GM23338 (cell line): ENCODE measurements around the gene ERAP2. TPM values are rescaled to one million over a fixed set of nuclear protein-coding genes. Genes with fewer than 3 reads are reported as not detected.

Experiments used
- ATAC-seq: fragments of 200-7000 bp; cut with Tn5 transposase; 3 replicates; pipeline ENCODE4 v1.9.1; 2020
- DNase-seq: peaks from one replicate; pipeline ENCODE4 v3.0.0-alpha.2; 2015; ENCODE audit warnings: low spot score
- H2AFZ ChIP-seq: fragments of 200-600 bp; sonication (generic); 2 replicates; pipeline ENCODE4 v1.8.0; 2016; ENCODE audit warnings: antibody characterized with exemption, mild to moderate bottlenecking, moderate library complexity
- H3F3A ChIP-seq: fragments of 200-600 bp; sonication (generic); replicated peaks from 2 replicates; pipeline ENCODE4 v1.8.0; 2017; ENCODE audit warnings: antibody characterized with exemption, mixed run types, low read depth
- H3K27ac ChIP-seq: fragments of 200-600 bp; sonication (generic); 2 replicates; pipeline ENCODE4 v1.6.1; 2016; ENCODE audit warnings: low read depth
- H3K27me3 ChIP-seq: fragments of 200-600 bp; sonication (generic); 2 replicates; pipeline ENCODE4 v1.8.0; 2016; ENCODE audit warnings: mild to moderate bottlenecking, mixed run types, moderate library complexity; ENCODE audit not compliant: insufficient read depth
- H3K36me3 ChIP-seq: fragments of 200-600 bp; sonication (generic); 2 replicates; pipeline ENCODE4 v1.8.0; 2016; ENCODE audit warnings: mild to moderate bottlenecking; ENCODE audit not compliant: insufficient read depth
- H3K4me1 ChIP-seq: fragments of 200-600 bp; sonication (generic); 2 replicates; pipeline ENCODE4 v1.8.0; 2016; ENCODE audit warnings: mild to moderate bottlenecking, moderate library complexity; ENCODE audit not compliant: insufficient read depth
- H3K4me2 ChIP-seq: fragments of 200-600 bp; sonication (generic); 2 replicates; pipeline ENCODE4 v1.7.1; 2017; ENCODE audit warnings: mixed run types
- H3K4me3 ChIP-seq: fragments of 200-600 bp; sonication (generic); 2 replicates; pipeline ENCODE4 v1.6.1; 2016; ENCODE audit warnings: mixed run types
- H3K79me2 ChIP-seq: fragments of 200-600 bp; sonication (generic); replicated peaks from 2 replicates; pipeline ENCODE4 v1.8.0; 2017; ENCODE audit warnings: mild to moderate bottlenecking; ENCODE audit not compliant: insufficient read depth
- H3K9me2 ChIP-seq: fragments of 200-600 bp; sonication (generic); 2 replicates; pipeline ENCODE4 v1.8.0; 2017; ENCODE audit not compliant: insufficient read depth
- H4K20me1 ChIP-seq: fragments of 200-600 bp; sonication (generic); replicated peaks from 2 replicates; pipeline ENCODE4 v1.8.0; 2017; ENCODE audit warnings: mild to moderate bottlenecking; ENCODE audit not compliant: insufficient read depth
- H3K27ac Mint-ChIP-seq: 2 replicates; pipeline ENCODE4 v1.8.0; 2020; ENCODE audit warnings: inconsistent platforms, mild to moderate bottlenecking, moderate library complexity, mixed read lengths
- H3K27me3 Mint-ChIP-seq: 3 replicates; pipeline ENCODE4 v1.8.0; 2022; ENCODE audit warnings: low read depth, mild to moderate bottlenecking, moderate library complexity, mixed read lengths, inconsistent platforms; ENCODE audit not compliant: insufficient read depth, poor library complexity
- H3K36me3 Mint-ChIP-seq: 3 replicates; pipeline ENCODE4 v1.8.0; 2021; ENCODE audit warnings: low read depth, mild to moderate bottlenecking, inconsistent platforms, moderate library complexity, mixed read lengths
- H3K4me1 Mint-ChIP-seq: 3 replicates; pipeline ENCODE4 v1.8.0; 2020; ENCODE audit warnings: mild to moderate bottlenecking, inconsistent platforms, mixed read lengths
- H3K4me3 Mint-ChIP-seq: 3 replicates; pipeline ENCODE4 v1.8.0; 2021; ENCODE audit warnings: moderate library complexity, mild to moderate bottlenecking, inconsistent platforms, mixed read lengths
- H3K9me3 Mint-ChIP-seq: 3 replicates; pipeline ENCODE4 v1.8.0; 2020; ENCODE audit warnings: moderate library complexity, mild to moderate bottlenecking, inconsistent platforms, mixed read lengths
- CREB1 ChIP-seq: fragments of 250-450 bp; sonication (Bioruptor Pico); IDR thresholded peaks from 2 replicates; pipeline ENCODE4 v1.5.0; 2020; ENCODE audit warnings: low read depth, mild to moderate bottlenecking, moderate library complexity
- CTCF ChIP-seq, 2 experiments: fragments of 200-600 bp in 1 of 2; sonication (generic) in 1 of 2; conservative IDR thresholded peaks; 2 replicates each; pipeline versions ENCODE4 v1.5.1 to v1.6.1; 2016 to 2017; ENCODE audit warnings: antibody characterized with exemption in 2 of 2, low read depth in 2 of 2, mild to moderate bottlenecking in 2 of 2, moderate library complexity in 1 of 2
- ETS1 ChIP-seq: IDR thresholded peaks from 2 replicates; pipeline ENCODE4 v1.6.1; 2016; ENCODE audit warnings: antibody characterized with exemption
- EZH2 ChIP-seq: fragments of 200-600 bp; sonication (generic); IDR thresholded peaks from one replicate; pipeline ENCODE4 v1.8.0; 2017; ENCODE audit warnings: antibody characterized with exemption, mild to moderate bottlenecking, low read depth; ENCODE audit not compliant: unreplicated experiment
- EZH2phosphoT487 ChIP-seq: fragments of 200-600 bp; sonication (generic); IDR thresholded peaks from one replicate; pipeline ENCODE4 v1.8.1; 2018; ENCODE audit warnings: antibody characterized with exemption; ENCODE audit not compliant: unreplicated experiment
- JUNB ChIP-seq: IDR thresholded peaks from one replicate; pipeline ENCODE4 v1.6.1; 2016; ENCODE audit warnings: antibody characterized with exemption; ENCODE audit not compliant: unreplicated experiment
- NANOG ChIP-seq: IDR thresholded peaks from 2 replicates; pipeline ENCODE4 v1.6.1; 2016; ENCODE audit warnings: antibody characterized with exemption, borderline replicate concordance
- POLR2AphosphoS5 ChIP-seq: IDR thresholded peaks from 2 replicates; pipeline ENCODE4 v1.6.1; 2016; ENCODE audit warnings: antibody characterized with exemption, low read depth
- REST ChIP-seq: IDR thresholded peaks from one replicate; pipeline ENCODE4 v1.6.1; 2018; ENCODE audit warnings: antibody characterized with exemption; ENCODE audit not compliant: unreplicated experiment
- STAT1 ChIP-seq: IDR thresholded peaks from one replicate; pipeline ENCODE4 v1.6.1; 2016; ENCODE audit warnings: antibody characterized with exemption; ENCODE audit not compliant: unreplicated experiment
- ZNF114 ChIP-seq: fragments of 250-450 bp; sonication (Bioruptor Pico); IDR thresholded peaks from 2 replicates; pipeline ENCODE4 v1.5.0; 2020; ENCODE audit warnings: mild to moderate bottlenecking, moderate library complexity
- ZNF331 ChIP-seq: fragments of 250-450 bp; sonication (Bioruptor Pico); IDR thresholded peaks from 2 replicates; pipeline ENCODE4 v1.5.0; 2020; ENCODE audit warnings: low read depth, mild to moderate bottlenecking, moderate library complexity
- ZNF462 ChIP-seq: fragments of 250-450 bp; sonication (Bioruptor Pico); IDR thresholded peaks from 2 replicates; pipeline ENCODE4 v1.5.0; 2020; ENCODE audit warnings: mild to moderate bottlenecking, moderate library complexity
- polyA plus RNA-seq: library from polyadenylated mRNA; unstranded; fragments of >200 nt; fragmentation: Nextera tagmentation; extraction: Ambion mirVana; gene quantifications from 2 replicates; pipeline ENCODE4 v1.2.1, GENCODE V29; 2016
- total RNA-seq: library from RNA; depleted of rRNA; stranded (reverse); fragments of >200 nt; shearing (Covaris generic); gene quantifications from 2 replicates; pipeline ENCODE4 v1.2.3, GENCODE V29; 2014

ERAP2 gene
- total and polyA plus RNA-seq, 2 experiments from 2014 or later, result 0.73 TPM; not detected in 1

- H3F3A ChIP-seq, result no peaks in the 10 kb centered on the region
- H3K9me3 Mint-ChIP-seq, result no peaks in the 10 kb centered on the region
- H3K27me3 Mint-ChIP-seq, result no peaks in the 10 kb centered on the region
- H3K36me3 Mint-ChIP-seq, result no peaks in the 10 kb centered on the region
- peaks cover under 1% of the 10 kb centered on the region; the same call in 1 of the 3 replicates for H3K4me1 Mint-ChIP-seq
- H3K27me3 ChIP-seq, result no peaks in the 10 kb centered on the region
- peaks cover under 1% of the 10 kb centered on the region; the same call in 1 of the 2 replicates for H3K4me1 ChIP-seq
- ATAC-seq (no peak), DNase-seq (no peak)
- no peak overlapping the region for H3K27ac ChIP-seq
- no peaks in the 10 kb centered on the region for H4K20me1 ChIP-seq
- H3K27ac Mint-ChIP-seq, result no peak overlapping the region
- H3K36me3 ChIP-seq, result no peaks in the 10 kb centered on the region
- no peaks in the 10 kb centered on the region for H3K9me2 ChIP-seq
- no peak overlapping the region for H3K4me2 ChIP-seq
- no peak overlapping the region for H3K4me3 ChIP-seq
- no peaks in the 10 kb centered on the region for H3K79me2 ChIP-seq
- no peak for TF ChIP-seq CTCF (conservative IDR thresholded peaks at IDR 0.05; ENCODE audit: low read depth in 2 of 2)
- TF ChIP-seq EZH2phosphoT487, result no peak
- TF ChIP-seq ZNF114, result no peak
- no peak for TF ChIP-seq ZNF331 (CRISPR knock-in tag)
- TF ChIP-seq ZNF462 (CRISPR knock-in tag), result no peak
- no peak for TF ChIP-seq POLR2AphosphoS5
- TF ChIP-seq STAT1, result no peak
- TF ChIP-seq EZH2, result no peak
- no peak for TF ChIP-seq CREB1 (CRISPR knock-in tag)
- no peak for TF ChIP-seq ETS1
- TF ChIP-seq NANOG, result no peak
- no peak for TF ChIP-seq REST
- no peak for TF ChIP-seq JUNB
- no peak overlapping the region for H2AFZ ChIP-seq
- H3K4me3 Mint-ChIP-seq, result no peak overlapping the region
Observed at GRCh38 chr5:96863949-96864584, 12.2 kb upstream of the ERAP2 start.
